Measurements from ENCODE around the gene RBM23.
"Not testable (repeated sequence)": the region's sequence is repeated elsewhere in the genome, so short reads cannot be mapped to it uniquely, and the experiment has no call there.

The RBM23 gene

DNA sequence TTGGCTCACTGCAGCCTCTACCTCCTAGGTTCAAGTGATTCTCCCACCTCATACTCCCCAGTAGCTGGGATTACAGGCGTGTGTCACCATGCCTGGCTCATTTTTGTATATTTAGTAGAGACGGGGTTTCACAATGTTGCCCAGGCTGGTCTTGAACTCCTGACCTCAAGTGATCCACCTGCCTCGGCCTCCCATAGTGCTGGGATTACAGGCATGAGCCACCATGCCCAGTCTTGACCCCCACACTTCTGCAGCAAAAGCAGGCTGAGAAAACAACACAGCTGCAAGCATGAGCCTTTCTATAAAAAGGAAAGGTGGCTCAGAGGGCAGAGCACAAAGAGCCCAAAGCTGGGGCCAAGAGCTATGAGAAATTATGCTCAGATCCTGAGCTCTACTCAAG is 58.6 kb downstream of the RBM23 start:
- not testable (repeated sequence) for DNase-seq

DNA sequence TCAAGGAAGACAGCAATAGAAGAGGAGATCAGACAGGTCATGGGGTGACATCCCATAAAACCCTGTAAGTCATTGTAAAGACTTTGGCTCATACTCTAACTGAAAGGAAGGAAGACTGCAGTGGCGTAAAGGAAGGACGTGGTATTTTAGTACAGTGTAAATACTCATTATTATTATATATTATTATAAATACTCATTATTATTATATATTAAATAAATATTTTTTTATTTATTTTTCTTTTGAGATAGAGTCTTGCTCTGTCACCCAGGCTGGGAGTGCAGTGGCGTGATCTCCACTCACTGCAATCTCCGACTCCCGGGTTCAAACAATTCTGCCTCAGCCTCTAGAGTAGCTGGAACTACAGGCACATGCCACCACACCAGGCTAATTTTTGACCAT is 62.5 kb downstream of the RBM23 start:
- no peak for DNase-seq

DNA sequence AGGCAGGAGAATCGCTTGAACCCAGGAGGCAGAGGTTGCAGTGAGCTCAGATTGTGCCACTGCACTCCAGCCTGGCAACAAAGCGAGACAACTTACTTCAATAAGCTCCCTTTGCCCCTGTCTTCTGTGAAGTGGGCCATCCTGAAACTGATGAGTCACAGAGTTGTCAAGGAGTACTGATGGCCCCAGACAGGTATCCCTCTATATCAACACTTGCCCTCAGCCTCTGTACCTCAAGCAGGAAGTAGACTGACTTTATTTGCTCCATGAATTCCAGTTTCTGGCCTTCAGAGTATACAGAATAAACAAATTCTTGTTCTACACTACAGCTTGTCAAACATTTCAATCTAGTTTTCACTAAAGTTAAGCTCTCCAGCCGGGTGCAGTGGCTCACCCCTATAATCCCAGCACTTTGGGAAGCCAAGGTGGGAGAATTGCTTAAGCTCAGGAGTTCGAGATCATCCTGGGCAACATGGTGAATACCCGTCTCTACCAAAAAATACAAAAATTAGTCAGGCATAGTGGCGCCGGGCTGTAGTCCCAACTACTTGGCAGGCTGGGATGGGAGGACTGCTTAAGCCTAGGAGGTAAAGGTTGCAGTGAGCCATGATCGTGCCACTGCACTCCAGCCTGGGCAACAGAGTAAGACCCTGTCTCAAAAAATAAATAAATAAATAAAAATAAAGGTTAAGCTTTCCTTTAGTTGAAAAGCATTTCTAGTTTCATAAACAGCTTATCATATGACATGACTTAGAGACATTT is 63.8 kb downstream of the RBM23 start:
- no peak for DNase-seq

DNA sequence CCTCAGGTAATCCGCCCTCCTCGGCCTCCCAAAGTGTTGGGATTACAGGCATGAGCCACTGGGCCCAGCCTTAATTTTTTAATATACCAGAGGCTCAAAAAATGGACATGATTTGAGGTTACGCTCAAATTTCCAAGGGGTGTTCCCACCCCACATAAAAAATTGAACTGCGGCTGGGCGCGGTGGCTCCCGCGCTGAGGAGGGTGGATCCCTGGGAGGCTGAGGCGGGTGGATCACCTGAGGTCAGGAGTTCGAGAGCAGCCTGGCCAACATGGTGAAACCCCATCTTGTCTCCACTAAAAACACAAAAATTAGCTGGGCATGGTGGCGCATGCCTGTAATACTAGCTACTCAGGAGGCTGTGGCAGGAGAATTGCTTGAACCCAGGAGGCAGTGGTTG is 64.7 kb downstream of the RBM23 start:
- DNase-seq, result not testable (repeated sequence)

DNA sequence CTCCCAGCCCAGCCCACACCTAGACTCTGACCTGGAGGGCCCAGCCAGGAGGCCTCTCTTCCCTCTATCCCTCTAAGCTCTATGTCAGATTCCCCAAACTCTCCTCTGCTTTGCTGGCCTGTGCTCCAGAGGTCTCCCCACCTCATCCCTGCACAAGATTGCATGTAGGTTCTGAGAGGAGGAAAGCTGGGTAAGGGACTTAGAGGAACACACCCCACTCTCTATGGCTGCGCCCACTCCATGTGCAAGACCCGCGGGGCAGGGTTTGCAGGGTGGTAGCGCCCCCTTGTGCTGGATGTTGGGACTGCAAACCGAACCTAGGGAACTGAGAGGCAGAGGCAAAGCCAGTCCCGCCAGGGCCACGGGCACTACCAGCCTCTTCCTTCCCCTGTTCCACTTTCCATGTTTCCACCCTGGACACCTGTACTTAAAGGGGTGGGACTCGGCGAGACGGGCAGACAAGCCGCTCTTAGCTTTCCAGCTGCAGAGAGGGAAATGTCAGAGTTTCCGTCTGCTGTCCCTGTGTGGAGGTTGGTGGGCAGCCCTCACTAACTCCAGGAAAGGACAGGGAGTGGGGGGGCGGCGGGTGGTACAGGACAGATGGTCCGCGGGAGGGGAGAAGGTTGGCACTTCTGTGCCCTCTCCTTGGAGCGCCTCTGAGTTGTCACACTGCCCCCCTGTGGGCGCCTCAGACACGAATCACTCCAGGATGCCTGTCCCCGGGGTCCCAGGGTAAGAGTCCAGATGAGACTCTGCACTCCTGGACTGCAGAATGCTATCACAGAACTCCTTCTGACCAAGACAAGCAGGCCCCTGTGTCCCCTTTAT is 65.8 kb downstream of the RBM23 start:
- peak; percentile 98 to 99 for DNase-seq

DNA sequence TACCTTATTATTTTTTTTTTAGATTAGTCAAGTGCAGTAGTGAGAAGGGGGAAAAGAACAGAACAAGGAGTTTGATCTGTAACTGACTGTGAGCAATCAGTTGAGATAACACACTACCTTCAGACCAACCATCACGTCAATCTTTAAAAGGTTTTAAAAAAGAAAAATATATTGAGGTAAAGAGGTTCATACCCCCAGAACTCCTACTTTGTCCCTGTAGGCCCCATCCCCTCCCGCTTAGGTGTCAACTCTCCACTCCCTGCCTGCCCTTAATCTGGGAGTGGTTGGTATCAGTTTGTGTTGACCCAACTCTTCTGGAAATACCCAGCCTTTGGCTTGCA is 66.4 kb downstream of the RBM23 start:
- no peak for DNase-seq

DNA sequence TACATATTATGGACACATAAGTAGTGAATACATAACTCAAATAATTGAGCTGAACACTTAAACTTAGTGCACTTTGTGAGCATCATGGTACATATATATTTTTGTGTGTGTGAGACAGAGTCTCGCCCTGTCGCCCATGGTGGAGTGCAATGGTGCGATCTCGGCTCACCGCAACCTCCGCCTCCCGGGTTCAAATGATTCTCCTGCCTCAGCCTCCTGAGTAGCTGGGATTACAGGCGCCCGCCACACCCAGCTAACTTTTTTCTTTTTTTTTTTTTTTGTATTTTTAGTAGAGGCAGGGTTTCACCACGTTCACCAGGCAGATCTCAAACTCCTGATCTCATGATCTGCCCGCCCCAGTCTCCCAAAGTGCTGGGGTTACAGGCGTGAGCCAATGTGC is 66.8 kb downstream of the RBM23 start:
- not testable (repeated sequence) for DNase-seq

DNA sequence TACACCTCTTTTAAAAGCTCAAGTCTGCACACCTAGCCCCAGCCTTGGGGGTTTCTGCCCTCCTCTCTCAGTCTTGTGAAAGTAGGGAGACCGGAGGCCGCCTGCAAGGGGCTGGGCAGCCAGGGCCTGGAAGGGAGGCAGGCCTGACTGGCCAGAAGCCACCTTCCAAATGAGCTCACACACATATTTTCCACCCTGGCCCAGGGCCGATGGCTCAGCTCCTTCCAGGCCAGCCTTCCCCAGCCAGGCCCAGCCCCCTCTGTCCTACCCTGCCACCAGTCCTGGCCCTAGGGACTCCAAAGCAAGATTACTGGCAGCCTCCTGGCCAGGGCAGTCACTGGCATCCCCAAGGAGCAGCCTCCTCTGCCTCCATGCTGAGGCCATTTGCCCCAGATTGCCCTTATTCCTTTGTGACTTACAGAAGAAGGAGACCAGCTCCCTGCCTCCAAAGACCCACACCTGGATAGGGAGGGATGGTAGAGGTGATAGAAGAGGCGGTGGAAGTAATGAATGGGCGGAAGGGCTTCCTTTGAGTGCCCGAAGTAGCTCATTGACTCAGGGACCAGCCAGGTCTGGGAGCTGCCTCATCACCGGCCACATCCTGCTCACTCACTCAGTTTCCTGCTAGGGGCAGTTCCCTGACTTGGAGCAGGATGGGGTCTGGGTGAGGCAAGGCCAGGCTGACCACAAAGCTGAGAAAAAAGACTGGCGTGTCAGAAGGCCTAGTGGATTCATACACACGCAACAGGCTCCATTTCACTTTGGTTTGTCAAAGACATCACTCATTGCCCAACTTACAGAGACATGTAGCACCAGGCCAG is 67.8 kb downstream of the RBM23 start:
- DNase-seq, result no peak

DNA sequence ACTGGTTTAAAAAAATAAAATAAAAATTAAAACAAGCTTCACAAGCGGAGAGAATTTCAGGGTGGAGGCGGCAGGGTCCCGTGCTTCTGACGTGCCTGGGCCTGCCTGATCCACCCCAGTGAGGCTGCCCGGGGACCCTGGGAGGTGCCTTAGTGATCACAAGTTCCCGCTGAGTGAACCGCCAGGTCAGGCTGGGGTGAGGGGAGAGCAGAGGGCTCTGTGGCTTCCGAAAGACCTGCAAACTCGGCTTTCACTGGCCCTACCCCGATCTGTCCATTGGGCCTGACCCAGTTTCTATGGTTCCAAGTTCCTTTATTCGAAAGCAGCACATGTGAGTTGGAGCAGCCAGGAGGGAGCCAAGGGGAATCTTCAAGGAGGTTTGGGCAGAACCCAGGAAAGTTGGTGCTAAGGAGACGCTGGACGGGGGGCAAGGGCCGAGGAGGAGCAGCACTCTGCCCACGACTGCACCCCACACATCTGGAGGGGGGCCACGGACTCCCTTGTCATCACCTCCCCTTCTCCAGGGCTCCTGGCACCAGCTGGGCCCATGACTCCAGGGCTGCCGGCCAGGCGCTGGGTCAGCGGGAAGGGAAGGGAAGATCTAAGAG is 69.6 kb downstream of the RBM23 start:
- DNase-seq, result no peak

DNA sequence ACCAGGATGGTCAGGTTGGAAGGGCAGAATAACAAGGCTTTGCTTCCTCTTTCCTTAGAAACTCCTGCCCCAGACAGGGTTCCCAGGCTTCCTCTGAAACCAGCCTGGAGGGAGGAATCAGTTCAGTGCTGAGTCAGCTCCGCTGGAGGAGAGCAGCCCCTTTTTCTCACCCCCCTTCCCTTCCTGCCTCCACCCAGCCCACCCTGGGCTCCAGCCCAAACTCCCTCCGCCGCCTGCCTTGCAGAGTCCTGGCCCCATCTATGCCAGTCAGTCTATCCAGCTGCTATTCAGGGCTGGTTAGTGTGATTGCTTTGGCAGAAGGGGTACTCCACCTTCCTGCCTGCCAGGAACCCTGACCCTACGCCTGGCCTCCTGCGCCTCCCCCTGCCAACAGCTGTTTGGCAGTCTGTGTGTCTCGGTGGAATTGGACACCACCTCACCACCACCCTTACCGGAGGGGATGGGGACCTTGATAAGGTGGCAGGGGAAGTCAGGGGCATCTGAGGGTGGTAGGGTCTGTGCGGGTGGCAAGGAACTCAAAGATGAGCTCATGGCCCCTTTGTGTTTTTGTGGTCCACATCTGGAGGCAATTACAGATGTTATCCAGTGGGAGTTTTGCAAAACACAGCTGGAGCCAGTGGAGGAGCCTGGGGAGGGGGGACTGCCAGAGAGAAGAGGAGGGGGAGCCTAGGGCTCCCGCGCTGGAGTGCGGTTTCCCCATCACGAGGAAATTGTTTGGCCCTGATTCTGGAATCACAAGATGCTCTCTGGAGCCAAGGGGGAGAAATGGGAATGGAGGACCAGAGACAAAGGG is 70.4 kb downstream of the RBM23 start:
- DNase-seq, result no peak

DNA sequence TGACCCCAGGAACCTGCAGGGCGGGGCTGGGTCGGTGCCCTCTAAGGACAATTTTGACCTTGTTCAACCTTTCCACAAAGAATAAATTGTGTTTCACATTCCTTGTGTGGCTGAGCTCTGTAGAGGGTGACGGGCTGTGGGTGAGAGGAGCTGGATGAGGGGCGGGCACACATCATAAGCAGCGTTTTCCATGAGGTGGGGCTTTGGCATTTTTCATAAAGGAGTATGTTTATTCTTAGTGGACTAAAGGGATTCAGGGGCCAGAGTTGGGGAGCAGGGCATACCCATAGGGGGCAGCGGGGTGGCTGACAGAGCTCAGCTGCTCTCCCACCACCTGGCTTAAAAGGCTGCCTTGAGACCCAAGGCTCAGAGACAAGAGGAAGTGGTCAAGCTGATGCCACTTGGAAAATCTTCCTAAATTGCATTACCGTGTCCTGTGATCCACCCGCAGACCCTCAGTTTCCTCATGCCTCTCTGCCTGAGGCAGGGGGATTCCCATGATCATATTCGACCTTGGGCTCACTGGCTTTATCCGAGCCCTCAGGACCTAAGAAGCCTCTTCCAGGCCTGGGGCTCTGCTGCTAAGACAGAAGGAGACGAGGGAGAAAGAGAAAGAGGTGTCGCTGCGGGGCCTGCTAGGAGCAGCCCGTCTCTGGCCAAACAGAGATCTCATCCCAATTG is 71.1 kb downstream of the RBM23 start:
- DNase-seq, result no peak

DNA sequence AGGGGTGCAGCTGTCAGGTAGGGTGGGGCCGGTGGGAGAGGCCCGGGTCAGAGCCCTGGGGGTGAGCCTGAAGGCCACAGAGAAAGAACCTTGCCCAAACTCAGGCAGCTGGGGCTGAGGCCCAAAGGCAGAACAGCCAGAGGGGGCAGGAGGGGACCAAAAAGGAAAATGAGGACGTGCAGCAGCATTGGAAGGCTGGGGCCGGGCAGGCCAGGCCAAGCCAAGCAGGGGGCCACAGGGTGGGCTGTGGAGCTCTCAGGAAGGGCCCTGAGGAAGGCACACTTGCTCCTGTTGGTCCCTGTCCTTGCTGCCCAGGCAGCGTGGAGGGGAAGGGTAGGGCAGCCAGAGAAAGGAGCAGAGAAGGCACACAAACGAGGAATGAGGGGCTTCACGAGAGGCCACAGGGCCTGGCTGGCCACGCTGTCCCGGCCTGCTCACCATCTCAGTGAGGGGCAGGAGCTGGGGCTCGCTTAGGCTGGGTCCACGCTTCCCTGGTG is 72.1 kb downstream of the RBM23 start:
- DNase-seq, result no peak

DNA sequence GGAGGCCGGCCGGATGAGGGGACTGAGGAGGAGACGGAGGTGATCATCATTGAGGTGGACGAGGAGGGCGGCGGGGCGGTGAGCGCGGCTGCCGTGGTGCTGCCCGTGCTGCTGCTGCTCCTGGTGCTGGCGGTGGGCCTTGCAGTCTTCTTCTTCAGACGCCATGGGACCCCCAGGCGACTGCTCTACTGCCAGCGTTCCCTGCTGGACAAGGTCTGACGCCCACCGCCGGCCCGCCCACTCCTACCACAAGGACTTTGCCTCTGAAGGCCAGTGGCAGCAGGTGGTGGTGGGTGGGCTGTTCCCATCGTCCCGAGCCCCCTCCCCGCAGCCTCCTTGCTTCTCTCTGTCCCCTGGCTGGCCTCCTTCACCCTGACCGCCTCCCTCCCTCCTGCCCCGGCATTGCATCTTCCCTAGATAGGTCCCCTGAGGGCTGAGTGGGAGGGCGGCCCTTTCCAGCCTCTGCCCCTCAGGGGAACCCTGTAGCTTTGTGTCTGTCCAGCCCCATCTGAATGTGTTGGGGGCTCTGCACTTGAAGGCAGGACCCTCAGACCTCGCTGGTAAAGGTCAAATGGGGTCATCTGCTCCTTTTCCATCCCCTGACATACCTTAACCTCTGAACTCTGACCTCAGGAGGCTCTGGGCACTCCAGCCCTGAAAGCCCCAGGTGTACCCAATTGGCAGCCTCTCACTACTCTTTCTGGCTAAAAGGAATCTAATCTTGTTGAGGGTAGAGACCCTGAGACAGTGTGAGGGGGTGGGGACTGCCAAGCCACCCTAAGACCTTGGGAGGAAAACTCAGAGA is 72.9 kb downstream of the RBM23 start:
- no peak for DNase-seq

DNA sequence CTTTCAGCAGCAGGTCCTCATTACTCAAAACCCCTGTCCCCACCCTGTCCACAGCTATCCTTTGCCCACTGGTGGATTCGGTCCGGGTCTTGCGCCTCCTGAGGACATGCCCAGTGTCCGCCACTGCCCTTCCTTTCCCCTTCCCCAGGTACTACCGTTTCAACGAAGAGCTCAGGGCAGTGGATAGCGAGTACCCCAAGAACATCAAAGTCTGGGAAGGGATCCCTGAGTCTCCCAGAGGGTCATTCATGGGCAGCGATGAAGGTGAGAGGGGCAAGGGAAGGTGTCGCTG is 73.9 kb downstream of the RBM23 start:
- DNase-seq, result no peak

DNA sequence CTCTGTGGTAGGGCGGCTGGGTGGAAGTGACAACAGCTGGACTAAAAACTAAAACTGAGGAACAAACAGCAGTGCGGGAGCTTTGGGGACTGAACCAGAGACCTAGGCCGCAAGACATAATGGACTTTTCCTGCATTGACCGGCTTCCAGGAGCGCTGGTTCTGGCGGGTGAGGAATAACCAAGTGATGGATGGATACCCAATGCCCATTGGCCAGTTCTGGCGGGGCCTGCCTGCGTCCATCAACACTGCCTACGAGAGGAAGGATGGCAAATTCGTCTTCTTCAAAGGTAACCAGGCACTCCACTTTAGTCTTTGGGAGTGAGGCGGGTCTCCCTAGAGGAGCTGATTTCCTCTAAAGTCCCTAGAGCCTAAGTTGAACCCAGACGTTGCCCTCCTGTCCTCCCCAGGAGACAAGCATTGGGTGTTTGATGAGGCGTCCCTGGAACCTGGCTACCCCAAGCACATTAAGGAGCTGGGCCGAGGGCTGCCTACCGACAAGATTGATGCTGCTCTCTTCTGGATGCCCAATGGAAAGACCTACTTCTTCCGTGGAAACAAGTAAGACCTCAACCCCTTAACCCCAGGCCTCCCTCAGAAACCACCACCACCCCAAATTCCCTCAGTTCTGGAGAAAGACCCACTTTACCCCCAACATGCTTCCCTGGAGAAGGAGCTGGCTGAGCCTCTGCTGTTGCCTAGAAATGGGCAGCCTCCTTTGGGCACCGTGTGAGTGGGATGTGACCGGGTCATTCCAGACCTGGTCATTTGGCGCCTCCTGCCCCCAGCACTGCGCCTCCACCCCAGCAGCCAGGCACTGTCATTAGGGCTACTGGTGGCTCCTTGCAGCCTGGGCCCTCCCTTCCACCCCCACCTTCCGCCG is 74.5 kb downstream of the RBM23 start:
- no peak for DNase-seq

Data from stimulated activated CD4-positive, alpha-beta T cell treated with anti-CD3 and anti-CD28 coated beads, Interleukin-2, amount 100 ng/mL, for 48 hours (primary cell).